GM21367 (cell line): Measurements from ENCODE around the gene YJEFN3.

Source experiments
- ATAC-seq: cut with Tn5 transposase; IDR thresholded peaks from one replicate; pipeline ENCODE4 v1.9.1; 2021; ENCODE audit not compliant: unreplicated experiment

The YJEFN3 gene

GRCh38 chr19:19550972-19551852, 22.5 kb downstream of the YJEFN3 start:
- no peak for ATAC-seq

- ATAC-seq: no peak
Measured at GRCh38 chr19:19551853-19552192, 23.1 kb downstream of the YJEFN3 start.

- ATAC-seq: no peak
Measured at GRCh38 chr19:19552798-19553197, 24.1 kb downstream of the YJEFN3 start.

GRCh38 chr19:19553670-19554069, 25.0 kb downstream of the YJEFN3 start:
- no peak for ATAC-seq

GRCh38 chr19:19554074-19555023, 25.6 kb downstream of the YJEFN3 start:
- no peak for ATAC-seq

- ATAC-seq: no peak
Measured at GRCh38 chr19:19558055-19558454, 29.3 kb downstream of the YJEFN3 start.

GRCh38 chr19:19558636-19559035, 29.9 kb downstream of the YJEFN3 start:
- ATAC-seq: no peak

- ATAC-seq: no peak
Measured at GRCh38 chr19:19559931-19560330, 31.2 kb downstream of the YJEFN3 start.

- ATAC-seq: no peak
Measured at GRCh38 chr19:19561946-19562664, 33.4 kb downstream of the YJEFN3 start.

GRCh38 chr19:19562665-19563347, 34.1 kb downstream of the YJEFN3 start:
- no peak for ATAC-seq

- ATAC-seq: no peak
Measured at GRCh38 chr19:19563348-19563848, 34.7 kb downstream of the YJEFN3 start.

GRCh38 chr19:19566306-19566705, 37.6 kb downstream of the YJEFN3 start:
- no peak for ATAC-seq

GRCh38 chr19:19567391-19567790, 38.7 kb downstream of the YJEFN3 start:
- no peak for ATAC-seq

GRCh38 chr19:19568802-19569756, 40.4 kb downstream of the YJEFN3 start:
- no peak for ATAC-seq

- no peak for ATAC-seq
Measured at GRCh38 chr19:19570571-19570970, 41.9 kb downstream of the YJEFN3 start.

GRCh38 chr19:19571071-19571786, 42.5 kb downstream of the YJEFN3 start:
- no peak for ATAC-seq

- ATAC-seq: no peak
Measured at GRCh38 chr19:19575411-19575810, 46.7 kb downstream of the YJEFN3 start.

GRCh38 chr19:19578252-19578651, 49.5 kb downstream of the YJEFN3 start:
- ATAC-seq: no peak
